VCaP (cell line): ENCODE measurements around the gene HDAC4.

Experiments used
- H3K27ac ChIP-seq: fragments of 450-650 bp; 2 replicates; pipeline ENCODE4 v1.5.1; 2017
- TF ChIP-seq, protein P1 (sequence below): fragments of 450-650 bp; conservative IDR thresholded peaks from 2 replicates; pipeline ENCODE4 v1.5.1; 2017; ENCODE audit warnings: mild to moderate bottlenecking, moderate library complexity

Gene HDAC4

GRCh38 chr2:239096676-239097427 is 304.0 kb downstream of the HDAC4 start:
- no peak overlapping the region for H3K27ac ChIP-seq
- TF ChIP-seq, protein P1, sequence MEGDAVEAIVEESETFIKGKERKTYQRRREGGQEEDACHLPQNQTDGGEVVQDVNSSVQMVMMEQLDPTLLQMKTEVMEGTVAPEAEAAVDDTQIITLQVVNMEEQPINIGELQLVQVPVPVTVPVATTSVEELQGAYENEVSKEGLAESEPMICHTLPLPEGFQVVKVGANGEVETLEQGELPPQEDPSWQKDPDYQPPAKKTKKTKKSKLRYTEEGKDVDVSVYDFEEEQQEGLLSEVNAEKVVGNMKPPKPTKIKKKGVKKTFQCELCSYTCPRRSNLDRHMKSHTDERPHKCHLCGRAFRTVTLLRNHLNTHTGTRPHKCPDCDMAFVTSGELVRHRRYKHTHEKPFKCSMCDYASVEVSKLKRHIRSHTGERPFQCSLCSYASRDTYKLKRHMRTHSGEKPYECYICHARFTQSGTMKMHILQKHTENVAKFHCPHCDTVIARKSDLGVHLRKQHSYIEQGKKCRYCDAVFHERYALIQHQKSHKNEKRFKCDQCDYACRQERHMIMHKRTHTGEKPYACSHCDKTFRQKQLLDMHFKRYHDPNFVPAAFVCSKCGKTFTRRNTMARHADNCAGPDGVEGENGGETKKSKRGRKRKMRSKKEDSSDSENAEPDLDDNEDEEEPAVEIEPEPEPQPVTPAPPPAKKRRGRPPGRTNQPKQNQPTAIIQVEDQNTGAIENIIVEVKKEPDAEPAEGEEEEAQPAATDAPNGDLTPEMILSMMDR, result no peak

DNA sequence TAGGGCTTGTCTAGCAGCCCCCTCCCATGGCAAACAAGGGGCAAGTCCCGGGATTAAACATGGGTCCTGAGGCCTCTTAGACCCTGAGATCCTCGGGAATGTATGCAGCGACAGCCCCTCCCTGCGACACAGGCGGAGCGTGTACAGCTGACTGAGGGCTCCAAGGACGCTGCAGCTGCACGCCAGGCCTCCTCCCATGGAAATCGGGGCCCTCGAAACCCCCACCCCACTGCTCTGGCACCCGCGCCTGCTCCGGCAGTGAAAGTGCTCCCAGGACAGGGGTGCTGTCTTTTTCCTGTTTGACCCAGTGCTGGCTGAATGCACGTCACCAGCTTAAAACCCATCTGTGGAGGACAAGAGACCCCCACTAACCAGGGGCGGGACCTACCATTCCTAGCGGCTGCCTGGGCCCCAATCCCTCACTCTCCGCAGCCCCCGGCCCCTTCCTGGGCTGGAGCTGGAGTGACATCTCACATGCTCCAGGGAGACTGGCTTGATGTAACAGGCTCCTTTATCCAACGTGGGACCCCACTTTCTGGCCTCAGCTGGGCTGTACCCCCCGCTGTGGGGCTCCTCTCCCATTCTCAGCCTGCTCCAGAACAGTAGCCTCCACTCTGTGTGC is 305.2 kb downstream of the HDAC4 start:
- TF ChIP-seq, protein P1, result no peak
- no peak overlapping the region for H3K27ac ChIP-seq

GRCh38 chr2:239094867-239095266 is 306.0 kb downstream of the HDAC4 start:
- TF ChIP-seq, protein P1, result no peak
- no peak overlapping the region for H3K27ac ChIP-seq

- H3K27ac ChIP-seq, result no peak overlapping the region
- TF ChIP-seq, protein P1, result no peak
These were observed 306.9 kb downstream of the HDAC4 start for GRCh38 chr2:239093952-239094351.

DNA sequence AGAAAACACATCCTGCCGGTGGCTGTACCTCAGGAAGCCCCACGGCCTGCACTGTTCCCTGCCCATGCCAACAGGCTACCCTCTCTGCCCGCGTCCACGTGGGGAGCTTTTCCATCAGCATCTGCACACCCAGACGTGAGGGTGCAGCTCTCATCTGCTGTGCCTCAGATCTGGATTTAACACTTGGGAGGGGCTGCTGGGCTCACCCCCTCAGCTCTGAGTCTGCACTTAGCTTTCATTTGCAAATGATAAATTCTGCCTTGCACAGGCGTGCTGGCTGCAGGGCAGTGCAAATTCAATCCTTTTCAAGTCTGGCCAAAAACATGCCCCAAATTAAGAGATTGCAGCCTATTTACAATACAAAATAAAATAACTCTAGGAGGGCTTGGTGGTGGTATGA is 307.3 kb downstream of the HDAC4 start:
- H3K27ac ChIP-seq, result no peak overlapping the region
- TF ChIP-seq, protein P1, result no peak

DNA sequence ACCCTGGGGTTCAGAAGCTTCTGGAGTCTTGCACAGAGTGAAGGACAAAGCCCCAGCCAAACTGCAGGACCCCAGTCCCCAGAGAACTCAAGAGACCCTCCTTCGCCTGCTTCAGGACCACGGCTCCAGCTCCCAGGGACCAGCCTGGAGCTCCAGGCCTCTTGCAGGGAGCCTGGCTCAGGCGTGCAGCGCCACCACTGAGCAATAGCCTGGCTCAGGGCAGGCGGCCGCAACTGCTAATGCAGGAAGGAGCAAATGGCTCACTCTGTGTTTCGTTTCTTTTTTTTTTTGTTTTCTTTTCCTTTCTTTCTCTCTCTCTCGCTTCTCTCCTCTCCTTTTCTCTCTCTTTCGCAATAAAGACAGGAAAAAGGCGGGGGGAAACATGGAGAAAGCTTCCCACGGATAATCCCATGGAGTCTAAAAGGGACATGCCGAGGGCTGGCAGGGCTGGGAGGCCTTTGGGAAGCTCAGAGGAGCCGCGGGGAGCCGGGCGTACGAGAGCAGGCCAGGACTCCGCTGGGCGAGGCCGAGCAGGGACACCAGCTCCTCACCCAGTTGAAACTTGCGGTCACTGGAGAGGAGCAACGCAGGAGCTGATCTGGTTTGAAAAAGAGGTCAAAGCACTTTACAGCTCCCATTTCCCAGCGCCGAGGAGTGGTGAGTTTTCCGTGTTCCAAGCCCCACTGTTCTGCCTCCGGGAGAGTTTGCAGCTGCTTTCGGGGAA is 308.1 kb downstream of the HDAC4 start:
- TF ChIP-seq, protein P1, result no peak
- no peak overlapping the region for H3K27ac ChIP-seq

- H3K27ac ChIP-seq, result no peak overlapping the region
These were observed 310.9 kb downstream of the HDAC4 start for GRCh38 chr2:239089884-239090283.

More at GRCh38 chr2:239089884-239090283, 310.9 kb downstream of the HDAC4 start:
- TF ChIP-seq, protein P1, result no peak
